NOMO-1 treated with dmso at 0.1 percent for 144 hours (cell line): ENCODE results near the gene BCAS1.
"Not testable (repeated sequence)": the region's sequence is repeated elsewhere in the genome, so short reads cannot be mapped to it uniquely, and the experiment has no call there.

Experiments used
- DNase-seq: peaks from one replicate; lab custom pipeline; 2025; ENCODE audit not compliant: unreplicated experiment; lab: John Stamatoyannopoulos, UW

Gene BCAS1

GRCh38 chr20:53990003-53990402 is 80.4 kb downstream of the BCAS1 start:
- no peak for DNase-seq

GRCh38 chr20:53989401-53989800 is 81.0 kb downstream of the BCAS1 start:
- no peak for DNase-seq

- DNase-seq: no peak
Measured at GRCh38 chr20:53986037-53986650, 84.2 kb downstream of the BCAS1 start.

- no peak for DNase-seq
Measured at GRCh38 chr20:53985150-53985518, 85.3 kb downstream of the BCAS1 start.

- no peak for DNase-seq
Measured at GRCh38 chr20:53984356-53985149, 85.8 kb downstream of the BCAS1 start.

GRCh38 chr20:53983401-53983800 is 87.0 kb downstream of the BCAS1 start:
- no peak for DNase-seq

- DNase-seq: no peak
Measured at GRCh38 chr20:53982624-53983023, 87.8 kb downstream of the BCAS1 start.

GRCh38 chr20:53981752-53982437 is 88.5 kb downstream of the BCAS1 start:
- no peak for DNase-seq

- no peak for DNase-seq
Measured at GRCh38 chr20:53981130-53981529, 89.3 kb downstream of the BCAS1 start.

GRCh38 chr20:53980031-53980465 is 90.3 kb downstream of the BCAS1 start:
- no peak for DNase-seq

GRCh38 chr20:53978497-53978896 is 91.9 kb downstream of the BCAS1 start:
- no peak for DNase-seq

GRCh38 chr20:53977391-53977790 is 93.0 kb downstream of the BCAS1 start:
- DNase-seq: no peak

GRCh38 chr20:53975761-53976160 is 94.6 kb downstream of the BCAS1 start:
- no peak for DNase-seq

- no peak for DNase-seq
Measured at GRCh38 chr20:53974785-53975555, 95.4 kb downstream of the BCAS1 start.

GRCh38 chr20:53973882-53974281 is 96.5 kb downstream of the BCAS1 start:
- not testable (repeated sequence) for DNase-seq

- no peak for DNase-seq
Measured at GRCh38 chr20:53972179-53972578, 98.2 kb downstream of the BCAS1 start.

- DNase-seq: no peak
Measured at GRCh38 chr20:53971096-53971683, 99.2 kb downstream of the BCAS1 start.

- DNase-seq: no peak
Measured at GRCh38 chr20:53970232-53970631, 100.2 kb downstream of the BCAS1 start.

GRCh38 chr20:53967527-53967926 is 102.9 kb downstream of the BCAS1 start:
- peak; percentile 9 for DNase-seq

GRCh38 chr20:53966774-53967398 is 103.5 kb downstream of the BCAS1 start:
- DNase-seq: no peak
